NCI-H748 treated with DMSO at 0.1 percent for 48 hours (cell line): ENCODE measurements around the gene POU4F1.
"Not testable (repeated sequence)": the region's sequence is repeated elsewhere in the genome, so short reads cannot be mapped to it uniquely, and the experiment has no call there.

Source experiments
- DNase-seq: peaks from one replicate; lab custom pipeline; 2025; lab: John Stamatoyannopoulos, UW

Gene POU4F1

GRCh38 chr13:78603240-78603957 is at the start of gene POU4F1:
Gene POU4F1 (minus strand): TSS chr13:78603552. CDS start chr13:78603326, 226 bp downstream.
- peak; percentile 92 for DNase-seq

- no peak for DNase-seq
Observed at GRCh38 chr13:78652651-78653050, 49.3 kb upstream of the POU4F1 start.

GRCh38 chr13:78650717-78651083 is 47.3 kb upstream of the POU4F1 start:
- DNase-seq = no peak

GRCh38 chr13:78649997-78650716 is 46.8 kb upstream of the POU4F1 start:
- no peak for DNase-seq

GRCh38 chr13:78647109-78647678 is 43.8 kb upstream of the POU4F1 start:
- DNase-seq = not testable (repeated sequence)

- no peak for DNase-seq
Observed at GRCh38 chr13:78638216-78638615, 34.9 kb upstream of the POU4F1 start.

GRCh38 chr13:78636495-78636894 is 33.1 kb upstream of the POU4F1 start:
- DNase-seq = no peak

- DNase-seq = no peak
Observed at GRCh38 chr13:78632996-78633395, 29.6 kb upstream of the POU4F1 start.

GRCh38 chr13:78631077-78631476 is 27.7 kb upstream of the POU4F1 start:
- DNase-seq = no peak

GRCh38 chr13:78630511-78630910 is 27.2 kb upstream of the POU4F1 start:
- DNase-seq = no peak

- no peak for DNase-seq
Observed at GRCh38 chr13:78625384-78625783, 22.0 kb upstream of the POU4F1 start.

GRCh38 chr13:78623132-78623531 is 19.8 kb upstream of the POU4F1 start:
- no peak for DNase-seq

- no peak for DNase-seq
Observed at GRCh38 chr13:78620936-78621470, 17.7 kb upstream of the POU4F1 start.

GRCh38 chr13:78618411-78618810 is 15.1 kb upstream of the POU4F1 start:
- no peak for DNase-seq

- DNase-seq = no peak
Observed at GRCh38 chr13:78611040-78611439, 7.7 kb upstream of the POU4F1 start.

GRCh38 chr13:78610381-78610883 is 7.1 kb upstream of the POU4F1 start:
- DNase-seq = peak; percentile 9

- peak; percentile 16 for DNase-seq
Observed at GRCh38 chr13:78609464-78610205, 6.3 kb upstream of the POU4F1 start.

GRCh38 chr13:78608688-78609463 is 5.5 kb upstream of the POU4F1 start:
- DNase-seq = no peak

- no peak for DNase-seq
Observed at GRCh38 chr13:78608252-78608687, 4.9 kb upstream of the POU4F1 start.

GRCh38 chr13:78607409-78608251 is 4.3 kb upstream of the POU4F1 start:
- no peak for DNase-seq
